ENCODE data around the gene CAPN15. TPM values are rescaled to one million over a fixed set of nuclear protein-coding genes. Genes with fewer than 3 reads are reported as not detected.

CAPN15 gene
- total and polyA plus RNA-seq, 9 of the 15 experiments (the other 6 are each of a cell fraction or from before 2014, with no cell fraction given) = 0.62 to 111 (median 14.2) TPM

GRCh38 chr16:527015-527903 is at the start of gene CAPN15 (continued):
- TF ChIP-seq VEZF1 (CRISPR knock-in tag; IDR thresholded peaks at IDR 0.05) (peak; percentile 83), CBFA2T2 (conservative IDR thresholded peaks at IDR 0.05) (no peak), ZNF766 (CRISPR knock-in tag; conservative IDR thresholded peaks at IDR 0.05) (peak; percentile 94), CEBPB (tag; IDR thresholded peaks at IDR 0.05) (no peak), BCOR (IDR thresholded peaks at IDR 0.05) (no peak), ESRRB (CRISPR knock-in tag; IDR thresholded peaks at IDR 0.05; ENCODE audit: borderline replicate concordance) (no peak), FOSL1 (tag; conservative IDR thresholded peaks at IDR 0.05) (0 out of 2 replicates have a peak, but pooled peaks have one; percentile 13), ZNF197 (CRISPR knock-in tag; IDR thresholded peaks at IDR 0.05; ENCODE audit: low read depth) (peak; percentile 95), KDM5B (IDR thresholded peaks at IDR 0.05; ENCODE audit: insufficient replicate concordance, low read depth, low read length) (no peak), L3MBTL2 (IDR thresholded peaks at IDR 0.05) (peak; percentile 75), SP2 (IDR thresholded peaks at IDR 0.05; ENCODE audit: extremely low read depth, low read depth, low read length, poor library complexity, severe bottlenecking) (no peak), CBX3 (IDR thresholded peaks at IDR 0.05; ENCODE audit: borderline replicate concordance in 1 of 2, low read length in 2 of 2) (no peak), PATZ1 (CRISPR knock-in tag; IDR thresholded peaks at IDR 0.05; ENCODE audit: borderline replicate concordance) (no peak), CHD2 (IDR thresholded peaks at IDR 0.05; ENCODE audit: low read depth, low read length) (no peak; the same call in 1 of the 2 replicates), MAX (CRISPR knock-in tag; IDR thresholded peaks at IDR 0.05) (peak; percentile 44; the same call in 1 of the 2 replicates), NFXL1 (CRISPR knock-in tag; IDR thresholded peaks at IDR 0.05) (0 out of 2 replicates have a peak, but pooled peaks have one; percentile 5), ATF7 (IDR thresholded peaks at IDR 0.05) (peak; percentile 79), MXD1 (CRISPR knock-in tag; IDR thresholded peaks at IDR 0.05; ENCODE audit: borderline replicate concordance, poor library complexity, severe bottlenecking) (no peak), E2F4 (CRISPR knock-in tag; IDR thresholded peaks at IDR 0.05; ENCODE audit: low read depth) (peak; percentile 73; the same call in 1 of the 2 replicates)

All from K562 (cell line).